Fibroblast of skin of left quadriceps (primary cell): Measurements from ENCODE around the gene RAB43.

Experiments used
- DNase-seq, 2 experiments: peaks; one replicate each; pipeline ENCODE4 v3.0.0-alpha.2; 2013; ENCODE audit warnings: low read depth in 2 of 2

Gene RAB43

DNA sequence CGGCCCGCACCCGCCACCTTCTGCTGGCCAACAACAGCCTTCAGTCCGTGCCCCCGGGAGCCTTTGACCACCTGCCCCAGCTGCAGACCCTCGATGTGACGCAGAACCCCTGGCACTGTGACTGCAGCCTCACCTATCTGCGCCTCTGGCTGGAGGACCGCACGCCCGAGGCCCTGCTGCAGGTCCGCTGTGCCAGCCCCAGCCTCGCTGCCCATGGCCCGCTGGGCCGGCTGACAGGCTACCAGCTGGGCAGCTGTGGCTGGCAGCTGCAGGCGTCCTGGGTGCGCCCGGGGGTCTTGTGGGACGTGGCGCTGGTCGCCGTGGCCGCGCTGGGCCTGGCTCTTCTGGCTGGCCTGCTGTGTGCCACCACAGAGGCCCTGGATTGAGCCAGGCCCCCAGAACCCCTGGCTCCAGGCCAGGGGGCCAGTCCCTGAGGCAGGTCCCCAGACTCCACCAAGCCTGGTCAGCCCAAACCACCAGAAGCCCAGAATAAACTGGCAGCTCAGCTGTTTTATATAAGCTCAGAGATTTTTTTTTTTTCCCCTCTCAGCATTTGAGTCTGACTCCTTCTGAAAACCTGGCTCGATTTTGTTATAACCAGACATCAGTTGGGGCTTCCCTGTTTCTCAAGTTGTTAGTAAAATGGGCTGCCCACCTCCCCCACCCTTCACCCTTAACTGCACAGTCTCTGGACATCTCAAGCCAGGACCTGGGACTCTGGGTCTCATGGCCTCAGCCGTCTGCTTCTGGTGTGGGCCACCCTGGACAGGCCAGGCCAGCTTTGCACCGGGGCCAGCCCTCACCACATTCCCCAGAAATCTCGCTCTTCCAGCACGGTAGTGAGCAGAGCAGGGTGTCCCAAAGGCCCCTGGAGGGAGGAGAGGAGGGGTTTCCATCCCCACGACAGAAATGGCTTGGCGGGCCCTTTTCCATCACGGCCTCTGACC, 59.4 kb downstream of the RAB43 start:
- no peak for DNase-seq

GRCh38 chr3:129061023-129061887, 60.3 kb downstream of the RAB43 start:
- no peak for DNase-seq

DNA sequence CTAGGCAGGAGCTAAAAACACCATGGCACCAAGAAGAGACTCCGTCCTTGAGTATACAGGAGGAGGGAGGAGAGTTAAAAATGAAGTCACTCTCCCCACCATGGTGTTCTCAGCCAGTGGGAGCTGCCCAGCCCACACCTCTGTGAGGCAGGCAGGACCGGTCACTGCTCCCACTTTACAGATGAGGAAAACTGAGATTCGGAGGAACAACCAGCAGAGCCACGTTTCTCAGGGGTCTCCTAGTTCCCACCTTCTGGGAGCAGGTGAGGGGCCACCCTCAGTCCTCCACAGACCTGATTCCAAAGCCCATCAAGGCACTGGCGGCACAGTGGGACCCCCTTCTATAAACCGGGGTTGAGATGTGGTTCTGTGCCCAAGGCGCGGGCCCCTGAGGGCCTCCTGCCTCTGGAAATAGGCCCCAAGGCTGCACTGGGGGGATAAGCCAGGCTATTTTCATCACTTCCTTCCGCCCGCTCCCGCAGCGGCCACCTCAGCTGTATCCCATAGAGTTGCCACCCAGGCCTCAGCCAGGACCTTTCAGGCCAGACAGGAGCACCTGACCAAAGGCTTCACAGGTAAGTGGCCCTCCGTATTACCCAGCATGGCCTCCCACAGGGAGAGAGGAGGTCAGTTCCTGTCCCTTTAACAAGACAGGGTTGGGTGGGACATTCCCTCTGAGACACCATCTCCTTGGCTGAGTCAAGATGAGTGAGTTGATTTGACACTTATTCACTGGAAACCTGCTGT, 61.2 kb downstream of the RAB43 start, which contains the start of gene GP9:
Gene GP9 (plus strand): TSS at position 504 of the 747 bp plus-strand sequence. CDS start 961 bp downstream, outside the sequence.
- DNase-seq = no peak

- DNase-seq = no peak
Observed at GRCh38 chr3:129059311-129059958, 62.2 kb downstream of the RAB43 start.

- no peak for DNase-seq
Observed at GRCh38 chr3:129058441-129059200, 63.0 kb downstream of the RAB43 start.

- no peak for DNase-seq
Observed at GRCh38 chr3:129057249-129057648, 64.4 kb downstream of the RAB43 start.

DNA sequence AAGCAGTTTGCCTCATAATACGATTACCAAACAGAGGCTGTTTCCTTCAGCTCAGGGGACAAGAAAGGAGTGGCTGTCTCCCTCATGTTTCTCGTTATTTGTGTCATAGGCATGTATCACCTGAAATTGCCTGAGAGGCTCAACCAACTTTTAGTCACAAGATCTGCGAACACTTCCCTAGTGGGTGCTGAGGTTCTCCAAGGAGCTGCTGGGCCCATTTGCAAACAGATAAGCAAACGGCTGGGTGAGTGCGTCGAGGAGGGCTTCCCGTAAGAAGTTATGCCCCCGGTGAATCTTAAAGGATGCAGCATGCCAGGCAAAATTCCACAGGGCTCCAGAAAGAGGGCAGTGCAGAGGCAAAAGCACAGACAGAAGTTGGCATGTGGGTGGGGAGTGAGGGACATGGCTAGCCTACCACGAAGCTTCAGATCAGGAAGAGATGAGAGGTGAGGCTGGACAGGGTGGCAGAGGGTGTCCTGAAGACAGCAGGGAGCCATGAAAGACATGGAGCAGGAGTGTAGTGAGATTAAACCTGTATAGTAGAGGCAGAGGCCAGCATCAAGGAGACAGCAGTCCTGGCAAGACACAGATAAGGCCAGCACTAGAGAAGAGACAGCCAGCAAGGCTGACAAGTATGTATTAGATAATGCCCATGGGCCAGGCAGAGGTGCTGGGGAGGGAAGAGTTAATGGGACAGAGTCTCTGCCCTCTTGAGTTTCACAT, 65.0 kb downstream of the RAB43 start:
- no peak for DNase-seq

DNA sequence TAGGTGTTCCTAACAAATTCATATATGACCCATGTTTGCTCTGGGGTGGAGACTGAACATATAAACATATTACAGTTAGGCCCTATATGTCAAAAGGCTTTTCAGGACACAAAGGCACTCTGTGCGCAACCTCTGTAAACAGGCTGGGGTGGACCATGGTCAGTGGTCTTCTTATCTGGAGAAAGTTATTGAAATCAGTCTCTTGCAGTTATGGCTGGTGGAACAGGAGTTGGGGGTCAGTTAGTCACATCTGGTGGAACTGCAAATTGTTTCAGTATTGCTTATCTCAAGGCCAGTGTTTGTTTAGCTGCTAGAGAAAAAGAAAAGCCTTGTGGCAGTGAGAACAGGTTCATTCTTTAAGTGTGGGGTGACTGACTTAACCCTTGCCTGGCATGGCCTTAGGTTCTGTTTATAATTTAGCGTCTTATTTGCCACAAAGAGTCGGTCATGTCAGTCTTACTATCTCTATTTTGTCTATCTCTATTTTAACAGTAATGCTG, 66.9 kb downstream of the RAB43 start:
- no peak for DNase-seq

DNA sequence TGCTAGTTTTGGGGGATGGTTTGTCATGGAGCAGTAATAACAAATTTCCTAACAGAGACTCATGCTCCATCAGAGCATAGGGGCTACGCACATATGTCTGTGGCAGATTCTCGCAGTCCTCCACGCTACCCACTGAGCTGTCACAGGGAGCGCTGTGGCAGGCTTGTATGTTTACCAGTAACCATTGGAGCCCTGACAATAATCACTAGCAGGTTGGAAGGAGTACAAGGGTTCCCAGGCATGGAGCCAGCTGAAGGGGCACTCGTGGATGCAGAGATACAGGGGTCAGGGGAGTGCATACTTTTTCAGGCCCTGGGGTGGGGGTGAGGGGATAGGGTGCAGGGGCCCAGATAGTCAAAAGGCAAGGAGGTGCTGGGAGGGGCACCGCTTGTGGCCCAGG, 68.9 kb downstream of the RAB43 start:
- no peak for DNase-seq

GRCh38 chr3:129051871-129052340, 69.7 kb downstream of the RAB43 start:
- no peak for DNase-seq

DNA sequence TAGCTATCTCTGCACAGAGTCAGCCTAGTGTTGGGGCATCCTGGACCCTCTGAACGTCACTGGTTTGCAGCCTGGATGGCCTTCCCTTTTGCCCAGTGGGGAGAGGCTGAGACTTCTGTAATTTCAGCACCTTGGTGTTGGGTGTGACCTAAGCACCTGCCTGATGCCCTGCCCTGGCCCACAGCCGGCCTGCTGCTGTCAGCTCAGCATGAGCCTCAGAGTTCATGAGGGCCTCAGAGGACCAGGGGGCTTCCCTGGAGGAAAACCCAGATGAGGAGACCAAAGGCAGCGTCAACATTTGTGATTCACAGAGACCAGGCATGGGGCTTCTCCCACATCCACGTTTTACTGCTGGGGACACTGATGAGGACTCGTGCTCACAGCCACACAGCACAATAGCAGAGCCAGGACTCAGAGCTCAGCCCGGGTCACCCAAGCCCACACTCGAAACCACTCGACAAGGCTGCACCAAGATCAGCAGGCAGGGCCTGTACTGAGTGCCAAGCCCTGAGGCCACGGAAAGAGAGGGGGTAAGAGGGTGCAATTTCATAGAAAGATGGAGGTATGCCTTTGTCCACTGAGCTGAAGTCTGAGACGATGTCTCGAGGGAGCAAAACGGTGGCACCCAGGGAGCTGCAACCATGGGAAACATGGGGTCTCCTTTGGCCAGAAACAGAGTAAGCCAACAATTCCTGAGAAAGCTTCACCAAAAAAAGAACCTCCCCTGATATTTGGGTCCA, 70.9 kb downstream of the RAB43 start:
- no peak for DNase-seq

- DNase-seq = no peak
Observed at GRCh38 chr3:129047553-129047839, 74.1 kb downstream of the RAB43 start.

GRCh38 chr3:129046732-129047552, 74.7 kb downstream of the RAB43 start:
- no peak for DNase-seq

DNA sequence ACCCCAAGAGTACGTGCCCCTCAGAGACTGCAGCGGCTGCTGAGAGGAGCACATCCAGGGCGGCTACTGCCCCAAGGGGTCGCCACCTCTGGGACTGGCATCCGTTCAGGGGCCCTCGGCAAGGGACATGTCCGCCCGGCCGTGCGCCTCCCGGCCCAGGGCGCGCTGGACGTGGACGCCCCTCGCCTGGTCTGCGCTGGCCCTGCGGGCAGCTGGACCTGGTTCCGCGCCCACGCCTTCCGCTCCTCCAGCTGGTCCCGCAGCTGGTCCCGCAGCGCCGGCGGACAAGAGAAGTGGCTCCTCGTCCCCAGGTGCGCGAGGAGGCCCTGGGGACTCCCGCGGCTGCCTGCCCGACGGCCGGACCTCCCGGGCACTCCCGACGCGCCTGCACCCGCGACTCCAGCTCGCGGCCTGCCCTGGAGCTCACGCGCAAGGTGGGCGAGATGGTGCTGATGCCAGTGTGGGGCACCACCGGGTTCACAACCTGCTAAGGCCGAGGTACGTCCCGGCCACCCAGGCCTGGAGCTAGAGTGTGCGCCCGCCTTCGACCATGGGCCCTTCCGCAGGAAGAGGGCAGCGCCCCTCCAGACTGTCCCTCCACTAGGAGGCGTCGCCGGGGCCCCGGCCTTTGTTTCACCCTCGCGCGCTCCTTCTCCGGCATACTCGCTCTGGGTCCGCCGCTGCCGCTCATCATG, 75.4 kb downstream of the RAB43 start:
- DNase-seq = no peak

DNA sequence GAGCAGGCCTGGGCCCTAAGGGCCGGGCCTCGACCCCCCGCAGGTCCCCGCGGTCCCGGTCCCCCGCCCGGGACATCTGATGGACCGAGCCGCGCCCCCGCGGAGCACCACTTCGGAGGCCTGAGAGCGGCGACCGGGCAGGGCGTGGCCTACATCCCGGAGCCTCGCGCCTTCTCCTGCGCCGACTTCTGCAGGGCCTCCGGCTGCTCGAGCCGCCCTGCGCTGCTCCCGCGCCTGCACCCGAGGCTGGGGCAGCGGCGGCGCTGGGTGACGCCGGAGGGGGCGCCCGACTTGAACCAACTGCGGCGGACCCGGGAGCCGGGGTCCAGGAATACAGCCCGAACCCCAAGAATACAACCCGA, 75.9 kb downstream of the RAB43 start:
- no peak for DNase-seq

DNA sequence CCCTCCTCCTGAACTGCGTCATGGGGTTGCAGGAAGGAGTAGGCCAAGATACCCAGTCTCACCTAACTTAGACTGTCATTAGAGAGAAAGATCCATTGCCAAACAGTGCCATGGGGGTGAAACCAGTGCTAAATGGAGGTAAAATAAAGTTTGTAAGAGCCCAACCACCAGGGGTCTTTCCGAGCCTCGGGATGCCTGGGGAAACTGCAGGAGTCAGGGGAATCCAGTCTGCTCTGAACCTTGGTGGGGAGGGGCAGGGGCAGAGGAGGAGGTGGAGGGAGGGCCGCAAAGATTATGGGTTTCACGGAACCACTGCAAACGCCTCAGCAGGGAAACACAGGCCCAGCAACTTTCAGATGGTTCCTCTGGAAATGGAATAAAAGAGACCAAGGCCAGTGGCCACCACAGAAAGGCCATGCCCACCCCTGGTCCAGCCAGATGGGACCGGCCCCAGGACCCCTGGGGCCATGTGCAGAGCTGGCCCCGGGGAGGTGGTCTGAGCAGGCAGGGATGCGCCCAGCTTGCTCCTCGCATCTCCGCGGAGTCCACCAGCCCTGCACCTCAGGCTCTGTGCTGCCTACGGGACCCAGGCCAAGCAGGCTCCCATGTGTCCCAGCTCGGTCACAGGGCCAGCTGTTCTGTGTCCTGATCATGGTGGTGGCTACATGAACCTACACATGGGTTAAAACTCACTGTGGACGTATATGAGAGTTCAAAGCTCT, 80.9 kb downstream of the RAB43 start:
- no peak for DNase-seq

DNA sequence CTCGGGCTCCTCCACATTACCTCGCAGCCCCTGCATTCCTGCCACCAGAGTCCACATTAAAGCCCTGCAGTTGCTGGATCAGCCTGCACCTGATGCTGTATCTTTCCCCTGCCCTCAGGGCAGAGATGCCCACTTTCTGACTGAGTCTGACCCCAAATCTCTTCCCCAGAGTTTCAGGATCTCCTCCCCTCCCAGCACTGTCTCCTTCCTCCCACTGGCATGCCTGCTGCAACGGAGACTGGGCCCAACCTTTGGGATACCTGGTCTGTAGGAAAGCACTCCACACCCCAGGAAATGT, 81.6 kb downstream of the RAB43 start:
- no peak for DNase-seq
